Memory B cell (primary cell): ENCODE results near the gene HLA-A.

Experiments used
- ATAC-seq: fragments of 150-1000 bp; cut with Tn5 transposase; 2 replicates; pipeline ENCODE4 v1.10.0; 2021; ENCODE audit warnings: low read depth, mild to moderate bottlenecking, moderate library complexity
- DNase-seq, 2 donors: peaks; one replicate each; pipeline ENCODE4 v3.0.0; 2022; ENCODE audit warnings: low spot score in 2 of 2
- H3K27ac Mint-ChIP-seq: one replicate; pipeline ENCODE4 v1.8.0; 2022; ENCODE audit warnings: mild to moderate bottlenecking, moderate library complexity, mixed read lengths
- H3K27me3 Mint-ChIP-seq: one replicate; pipeline ENCODE4 v1.8.0; 2022; ENCODE audit warnings: mixed read lengths
- H3K36me3 Mint-ChIP-seq: one replicate; pipeline ENCODE4 v1.8.0; 2022; ENCODE audit warnings: mild to moderate bottlenecking, mixed read lengths
- H3K4me1 Mint-ChIP-seq: one replicate; pipeline ENCODE4 v1.8.0; 2022; ENCODE audit warnings: mixed read lengths
- H3K4me3 Mint-ChIP-seq: one replicate; pipeline ENCODE4 v1.8.0; 2022; ENCODE audit warnings: mild to moderate bottlenecking, moderate library complexity, mixed read lengths
- H3K9me3 Mint-ChIP-seq: one replicate; pipeline ENCODE4 v1.8.0; 2022; ENCODE audit warnings: mixed read lengths

The HLA-A gene

GRCh38 chr6:29942275-29943052, at the start of gene HLA-A:
HLA-A (plus strand) TSS chr6:29942532; CDS start chr6:29942554, 22 bp downstream.
- DNase-seq (peak; percentile 86 to 95), ATAC-seq (peak; percentile 80)
- Mint-ChIP-seq H3K9me3 (no peaks in the 10 kb centered on the region), H3K4me3 (peak within 1 kb of the TSS; percentile 95), H3K27me3 (no peaks in the 10 kb centered on the region), H3K27ac (peak within 1 kb of the TSS; percentile 100), H3K36me3 (peaks cover 38% of the 10 kb centered on the region), H3K4me1 (peaks cover 42% of the 10 kb centered on the region)

- Mint-ChIP-seq H3K4me3 (peak overlapping the region; percentile 44), H3K27ac (peak overlapping the region; percentile 55), H3K4me1 (peaks cover 6% of the 10 kb centered on the region), H3K36me3 (peaks cover 18% of the 10 kb centered on the region), H3K27me3 (no peaks in the 10 kb centered on the region), H3K9me3 (no peaks in the 10 kb centered on the region)
- DNase-seq: no peak
- no peak for ATAC-seq
Measured at GRCh38 chr6:29892696-29893095, 49.6 kb upstream of the HLA-A start.

DNA sequence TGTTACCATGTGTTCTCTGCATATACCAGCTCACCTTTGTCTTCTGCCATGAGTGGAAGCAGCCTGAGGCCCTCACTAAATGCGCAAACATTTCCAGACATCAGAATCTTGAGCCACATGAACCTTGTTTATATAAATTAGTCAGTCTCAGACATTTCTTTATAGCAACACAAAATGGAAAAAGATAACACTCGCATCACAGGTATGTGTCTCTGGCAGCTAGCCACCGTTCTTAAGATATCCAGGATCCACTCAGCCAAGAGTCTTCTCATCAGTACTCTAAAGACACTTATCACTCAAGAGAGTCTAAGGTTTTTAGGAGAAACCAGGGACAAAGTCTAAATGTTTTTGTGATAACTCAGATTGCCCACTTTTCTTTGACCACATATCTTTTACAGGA, 43.1 kb upstream of the HLA-A start:
- H3K9me3 Mint-ChIP-seq: no peaks in the 10 kb centered on the region
- ATAC-seq: no peak
- peaks cover 6% of the 10 kb centered on the region for H3K27me3 Mint-ChIP-seq
- H3K4me1 Mint-ChIP-seq: no peaks in the 10 kb centered on the region
- H3K27ac Mint-ChIP-seq: no peak overlapping the region
- H3K4me3 Mint-ChIP-seq: no peak overlapping the region
- peaks cover 11% of the 10 kb centered on the region for H3K36me3 Mint-ChIP-seq
- no peak for DNase-seq

GRCh38 chr6:29905286-29905685, 37.0 kb upstream of the HLA-A start:
- Mint-ChIP-seq H3K36me3 (no peaks in the 10 kb centered on the region), H3K4me3 (no peak overlapping the region), H3K9me3 (no peaks in the 10 kb centered on the region), H3K27ac (no peak overlapping the region), H3K27me3 (peaks cover 8% of the 10 kb centered on the region), H3K4me1 (peaks cover 2% of the 10 kb centered on the region)
- DNase-seq: no peak
- no peak for ATAC-seq

DNA sequence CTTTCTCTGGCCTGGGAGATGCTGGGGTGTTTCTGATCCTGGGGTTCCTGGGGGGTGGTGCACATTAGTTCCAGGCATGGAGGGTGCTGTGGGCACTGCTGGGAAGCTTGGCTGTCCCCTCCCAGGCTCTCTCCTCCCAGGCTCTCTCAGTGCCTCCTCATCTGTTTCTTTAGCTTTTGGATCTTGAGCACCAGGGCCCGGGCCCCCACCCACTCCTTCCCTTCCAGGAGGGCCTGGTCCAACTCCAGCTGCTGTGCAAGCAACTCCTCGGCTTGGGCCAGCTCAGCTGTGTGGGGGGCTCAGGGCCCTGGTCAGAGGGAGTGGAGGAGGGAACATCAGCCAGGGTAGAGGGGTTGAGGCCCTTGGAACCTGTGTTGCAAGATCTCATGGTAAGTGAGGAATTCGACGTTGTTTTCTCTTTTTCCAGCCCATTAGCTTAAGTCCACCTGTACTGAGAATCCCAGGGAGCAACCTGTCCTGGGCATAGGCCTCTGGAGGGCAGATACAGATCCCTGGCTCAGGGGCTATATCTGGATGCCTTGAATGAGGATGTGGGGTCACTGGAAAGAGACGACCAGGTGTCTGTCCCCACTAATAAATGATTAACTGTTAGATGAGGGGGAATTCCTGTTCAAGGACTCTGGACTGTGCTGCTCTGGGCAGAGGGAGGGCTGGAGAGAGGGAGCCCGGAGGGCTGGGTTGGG, 34.5 kb upstream of the HLA-A start:
- no peak overlapping the region for H3K27ac Mint-ChIP-seq
- no peaks in the 10 kb centered on the region for H3K9me3 Mint-ChIP-seq
- DNase-seq (no peak), ATAC-seq (no peak)
- peaks cover 21% of the 10 kb centered on the region for H3K27me3 Mint-ChIP-seq
- peaks cover 2% of the 10 kb centered on the region for H3K4me1 Mint-ChIP-seq
- H3K4me3 Mint-ChIP-seq: no peak overlapping the region
- H3K36me3 Mint-ChIP-seq: peaks cover 3% of the 10 kb centered on the region

DNA sequence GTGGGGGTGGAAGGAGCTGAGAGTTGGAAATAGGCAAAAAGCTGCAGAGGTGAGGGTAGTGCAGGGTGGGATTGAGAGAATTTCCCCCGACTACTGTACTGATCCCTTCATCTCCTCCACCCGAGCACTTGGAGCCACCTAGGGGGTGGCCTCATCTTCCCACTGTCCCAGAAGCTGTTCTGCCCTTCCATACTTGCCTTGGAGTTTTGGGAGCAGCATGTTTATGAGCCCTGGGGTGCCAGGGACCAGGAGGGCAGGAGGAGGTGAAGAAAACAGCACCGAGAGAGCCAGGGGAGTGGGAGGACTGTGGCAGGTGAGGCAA, 34.0 kb upstream of the HLA-A start:
- Mint-ChIP-seq H3K4me3 (no peak overlapping the region), H3K27ac (no peak overlapping the region), H3K27me3 (peaks cover 25% of the 10 kb centered on the region), H3K4me1 (peaks cover 2% of the 10 kb centered on the region), H3K9me3 (no peaks in the 10 kb centered on the region), H3K36me3 (peaks cover 3% of the 10 kb centered on the region)
- ATAC-seq (no peak), DNase-seq (no peak)

DNA sequence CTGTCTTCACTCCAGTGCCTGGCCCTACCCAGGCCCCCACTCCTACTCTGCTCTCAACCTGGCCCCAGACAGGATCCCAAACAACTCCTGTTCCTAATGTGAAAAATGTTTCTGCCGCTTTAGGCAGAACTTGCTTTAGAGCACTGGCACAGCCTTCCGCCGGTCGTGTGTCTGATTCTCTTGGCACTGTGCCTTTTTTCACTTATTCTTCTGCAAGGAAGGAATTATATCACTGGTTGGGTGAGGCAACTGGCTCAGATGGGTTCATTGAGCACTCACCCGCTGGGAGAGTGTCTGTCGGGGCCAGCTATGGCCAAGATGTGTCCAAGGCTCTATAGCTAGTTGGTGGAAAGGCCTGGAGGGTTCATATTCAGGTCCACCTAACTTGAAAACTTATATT, 33.6 kb upstream of the HLA-A start:
- Mint-ChIP-seq H3K27ac (no peak overlapping the region), H3K9me3 (no peaks in the 10 kb centered on the region), H3K4me1 (peaks cover 2% of the 10 kb centered on the region), H3K4me3 (no peak overlapping the region), H3K27me3 (peaks cover 27% of the 10 kb centered on the region), H3K36me3 (peaks cover 3% of the 10 kb centered on the region)
- DNase-seq: no peak
- ATAC-seq: no peak

DNA sequence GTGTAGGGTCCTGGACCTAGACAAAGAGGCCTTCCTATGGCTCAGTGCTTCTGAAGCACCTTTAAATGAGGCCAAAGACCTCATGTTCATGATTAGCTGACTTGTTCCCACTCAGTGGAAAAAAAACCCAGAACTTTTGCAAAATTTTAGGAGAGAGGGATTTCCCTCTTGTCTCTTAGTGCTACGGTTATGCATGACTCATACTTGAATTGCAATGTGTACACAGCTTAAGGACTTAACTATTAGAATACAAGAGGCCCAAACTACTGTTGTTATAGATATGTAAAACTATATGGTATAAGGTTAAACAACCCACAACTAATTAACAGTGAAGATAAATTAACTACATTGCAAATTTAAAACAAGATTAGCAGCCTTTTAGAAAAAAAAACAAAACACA, 32.3 kb upstream of the HLA-A start:
- no peak for ATAC-seq
- H3K9me3 Mint-ChIP-seq: no peaks in the 10 kb centered on the region
- H3K27ac Mint-ChIP-seq: no peak overlapping the region
- H3K4me1 Mint-ChIP-seq: peaks cover 2% of the 10 kb centered on the region
- peaks cover 29% of the 10 kb centered on the region for H3K27me3 Mint-ChIP-seq
- H3K4me3 Mint-ChIP-seq: no peak overlapping the region
- peaks cover 3% of the 10 kb centered on the region for H3K36me3 Mint-ChIP-seq
- DNase-seq: no peak

- Mint-ChIP-seq H3K27ac (no peak overlapping the region), H3K27me3 (peaks cover 21% of the 10 kb centered on the region), H3K4me3 (no peak overlapping the region), H3K9me3 (no peaks in the 10 kb centered on the region), H3K36me3 (peaks cover 3% of the 10 kb centered on the region), H3K4me1 (no peaks in the 10 kb centered on the region)
- ATAC-seq (no peak), DNase-seq (no peak)
Measured at GRCh38 chr6:29912840-29913239, 29.5 kb upstream of the HLA-A start.

DNA sequence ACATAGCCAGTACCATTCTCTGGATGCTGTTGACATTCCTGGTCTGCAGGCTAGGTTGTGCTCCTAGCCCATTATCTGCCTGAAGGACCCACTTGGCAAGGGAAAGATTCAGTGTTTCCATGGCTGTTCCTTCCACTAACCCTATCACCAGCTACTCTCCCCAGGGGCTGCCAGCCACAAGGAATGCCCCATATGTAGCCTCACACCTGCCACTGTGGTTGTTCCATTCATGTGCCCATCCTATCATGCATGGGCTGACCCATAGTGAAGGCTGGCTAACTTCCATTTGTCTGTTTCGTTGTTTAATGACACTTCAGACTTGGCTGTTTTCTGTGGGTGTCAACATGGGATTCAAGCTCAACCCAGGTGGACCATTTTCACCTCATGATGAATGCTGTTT, 25.6 kb upstream of the HLA-A start:
- H3K27me3 Mint-ChIP-seq: peaks cover 14% of the 10 kb centered on the region
- H3K27ac Mint-ChIP-seq: no peak overlapping the region
- ATAC-seq (no peak), DNase-seq (no peak)
- H3K4me3 Mint-ChIP-seq: no peak overlapping the region
- H3K4me1 Mint-ChIP-seq: no peaks in the 10 kb centered on the region
- H3K9me3 Mint-ChIP-seq: no peaks in the 10 kb centered on the region
- H3K36me3 Mint-ChIP-seq: peaks cover 3% of the 10 kb centered on the region

- Mint-ChIP-seq H3K36me3 (no peaks in the 10 kb centered on the region), H3K4me3 (no peak overlapping the region), H3K9me3 (no peaks in the 10 kb centered on the region), H3K27ac (no peak overlapping the region), H3K4me1 (no peaks in the 10 kb centered on the region), H3K27me3 (peaks cover 8% of the 10 kb centered on the region)
- ATAC-seq (no peak), DNase-seq (no peak)
Measured at GRCh38 chr6:29917857-29918256, 24.5 kb upstream of the HLA-A start.

DNA sequence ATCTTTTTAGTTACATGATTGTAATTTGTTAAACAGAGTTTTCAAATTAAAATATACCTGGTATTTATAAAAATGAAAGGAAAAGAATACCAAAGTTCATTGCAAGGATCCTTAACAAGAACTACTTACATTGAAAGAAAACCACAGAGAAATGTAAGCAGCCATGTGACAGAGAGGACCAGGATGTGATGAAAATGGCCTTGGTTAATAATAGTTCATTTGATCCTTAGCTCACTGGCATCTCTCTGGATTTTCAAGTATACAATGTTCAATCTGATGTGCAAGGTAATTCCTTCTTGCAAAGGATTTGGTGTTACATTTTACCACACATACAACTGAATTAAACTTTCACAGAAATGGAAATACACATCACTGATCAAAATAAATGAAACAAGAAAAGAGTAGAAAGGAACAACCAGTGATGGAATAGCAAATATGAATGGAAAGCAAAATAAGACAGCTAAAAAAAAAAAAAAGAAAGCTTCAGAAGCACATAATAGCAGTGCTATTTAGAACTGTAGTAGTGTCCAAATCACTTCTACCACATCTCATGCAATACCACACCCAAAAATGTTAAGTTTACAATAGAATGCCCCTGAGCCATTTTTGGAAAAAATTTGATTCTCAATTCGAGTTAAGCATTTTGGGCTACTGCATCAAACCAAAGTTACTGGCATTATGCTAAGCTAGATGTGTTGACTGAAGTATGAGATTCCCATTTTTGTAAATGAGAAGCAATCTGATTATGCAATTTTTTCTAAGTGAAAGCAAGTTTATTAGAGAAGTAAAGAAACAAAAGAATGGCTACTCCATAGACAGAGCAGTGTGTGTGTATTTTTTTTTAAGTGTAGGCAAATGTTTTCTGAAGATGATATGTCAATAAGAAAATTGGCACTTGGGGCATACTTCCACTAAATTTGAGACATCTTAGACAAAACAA, 22.6 kb upstream of the HLA-A start:
- Mint-ChIP-seq H3K4me1 (peaks cover 2% of the 10 kb centered on the region), H3K27me3 (no peaks in the 10 kb centered on the region), H3K9me3 (no peaks in the 10 kb centered on the region), H3K4me3 (no peak overlapping the region), H3K36me3 (no peaks in the 10 kb centered on the region), H3K27ac (no peak overlapping the region)
- ATAC-seq: no peak
- no peak for DNase-seq

- ATAC-seq (no peak), DNase-seq (no peak)
- no peaks in the 10 kb centered on the region for H3K27me3 Mint-ChIP-seq
- no peaks in the 10 kb centered on the region for H3K36me3 Mint-ChIP-seq
- H3K4me3 Mint-ChIP-seq: no peak overlapping the region
- no peak overlapping the region for H3K27ac Mint-ChIP-seq
- no peaks in the 10 kb centered on the region for H3K9me3 Mint-ChIP-seq
- H3K4me1 Mint-ChIP-seq: peaks cover 13% of the 10 kb centered on the region
Measured at GRCh38 chr6:29924287-29924686, 18.0 kb upstream of the HLA-A start.

DNA sequence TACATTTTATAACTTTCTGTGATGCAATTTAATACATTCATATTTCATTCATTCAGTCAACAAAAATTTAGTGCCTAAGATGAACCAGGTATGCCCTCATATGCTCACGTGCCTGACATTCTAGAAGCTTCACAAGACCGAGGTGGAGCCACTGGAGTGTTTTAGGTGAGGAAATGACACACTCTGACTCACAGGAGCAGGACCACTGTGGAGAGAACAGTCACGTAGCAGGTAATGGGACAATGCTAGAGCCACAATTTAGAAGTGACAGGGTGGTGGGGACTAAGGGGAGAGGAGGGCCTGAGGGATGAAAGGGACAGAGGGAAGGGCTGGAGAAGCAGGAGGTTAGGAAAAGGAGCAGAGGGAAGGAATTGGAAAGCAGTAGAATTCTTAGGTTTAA, 17.6 kb upstream of the HLA-A start:
- DNase-seq (no peak), ATAC-seq (no peak)
- Mint-ChIP-seq H3K36me3 (no peaks in the 10 kb centered on the region), H3K4me1 (peaks cover 16% of the 10 kb centered on the region), H3K27ac (peak overlapping the region; percentile 39), H3K9me3 (no peaks in the 10 kb centered on the region), H3K27me3 (no peaks in the 10 kb centered on the region), H3K4me3 (peak overlapping the region; percentile 43)
